Cardiac septum (tissue), 1 donor: ENCODE measurements around the gene INTS7. TPM values are rescaled to one million over a fixed set of nuclear protein-coding genes. Genes with fewer than 3 reads are reported as not detected.
"Not testable (repeated sequence)": the region's sequence is repeated elsewhere in the genome, so short reads cannot be mapped to it uniquely, and the experiment has no call there.

ENCODE experiments used
- DNase-seq: peaks from one replicate; pipeline ENCODE4 v3.0.0-alpha.2; 2020; ENCODE audit warnings: low spot score
- intact Hi-C: fragments of 100-400 bp; cut with DNase I; formaldehyde crosslinking; loops from one replicate; pipeline ENCODE4 v1.14.0; 2022
- total RNA-seq: library from RNA; stranded (reverse); fragmentation: NEBNext Ultra II Directional; extraction: Animal tissue kit (Norgen Biotek cat#: 25700); gene quantifications from one replicate; pipeline ENCODE4 v1.2.1, GENCODE V29; 2021
- donor health status: DM: no; HTN: no; CAD: no.

INTS7 gene
- total RNA-seq, 1 donor from 2014 or later, result 8.4 TPM

GRCh38 chr1:211918843-211919414, 116.4 kb downstream of the INTS7 start:
- intact Hi-C loops, result no loop called here
- no peak for DNase-seq

GRCh38 chr1:211916458-211916857, 118.9 kb downstream of the INTS7 start:
- intact Hi-C loops, DNase-seq: not testable (repeated sequence)

- DNase-seq, result no peak
- intact Hi-C loops, result no loop called here
Observed at GRCh38 chr1:211915924-211916323, 119.4 kb downstream of the INTS7 start.

GRCh38 chr1:211912844-211913432, 122.4 kb downstream of the INTS7 start:
- DNase-seq, result no peak
- intact Hi-C loops, result no loop called here

- intact Hi-C loops, result no loop called here
- no peak for DNase-seq
Observed at GRCh38 chr1:211912038-211912437, 123.3 kb downstream of the INTS7 start.

GRCh38 chr1:211910913-211911485, 124.4 kb downstream of the INTS7 start:
- DNase-seq, result no peak
- intact Hi-C loops, result no loop called here

GRCh38 chr1:211910113-211910884, 125.1 kb downstream of the INTS7 start:
- intact Hi-C loops, result no loop called here
- DNase-seq, result no peak

GRCh38 chr1:211909395-211909794, 126.0 kb downstream of the INTS7 start:
- DNase-seq, result no peak
- intact Hi-C loops, result no loop called here

GRCh38 chr1:211908951-211909350, 126.4 kb downstream of the INTS7 start:
- no peak for DNase-seq
- intact Hi-C loops, result no loop called here

GRCh38 chr1:211908453-211908852, 126.9 kb downstream of the INTS7 start:
- intact Hi-C loops, result no loop called here
- no peak for DNase-seq

GRCh38 chr1:211903490-211904245, 131.7 kb downstream of the INTS7 start:
- intact Hi-C loops, result no loop called here
- DNase-seq, result no peak

- intact Hi-C loops, result no loop called here
- no peak for DNase-seq
Observed at GRCh38 chr1:211902624-211903291, 132.6 kb downstream of the INTS7 start.

- DNase-seq, result no peak
- intact Hi-C loops, result no loop called here
Observed at GRCh38 chr1:211901945-211902344, 133.4 kb downstream of the INTS7 start.

GRCh38 chr1:211900441-211900840, 134.9 kb downstream of the INTS7 start:
- no peak for DNase-seq
- intact Hi-C loops, result no loop called here

- DNase-seq, result no peak
- intact Hi-C loops, result no loop called here
Observed at GRCh38 chr1:211896958-211897357, 138.4 kb downstream of the INTS7 start.

- DNase-seq, result no peak
- intact Hi-C loops, result no loop called here
Observed at GRCh38 chr1:211895126-211895759, 140.1 kb downstream of the INTS7 start.

GRCh38 chr1:211894312-211894711, 141.0 kb downstream of the INTS7 start:
- no peak for DNase-seq
- intact Hi-C loops, result no loop called here

GRCh38 chr1:211893260-211893659, 142.1 kb downstream of the INTS7 start:
- no peak for DNase-seq
- intact Hi-C loops, result no loop called here

GRCh38 chr1:211892577-211892976, 142.8 kb downstream of the INTS7 start:
- intact Hi-C loops, result no loop called here
- DNase-seq, result no peak
